ENCODE results near the gene SPINK4.

SPINK4 gene

GRCh38 chr9:33273266-33273971 lies 33.5 kb downstream of the SPINK4 start:
- no peak overlapping the region for H3K27ac ChIP-seq (ENCODE audit: low read depth, low read length)
- no peaks in the 10 kb centered on the region for H3K9me2 ChIP-seq (replicated peaks; ENCODE audit: control insufficient read depth, low read length)

GRCh38 chr9:33273972-33274328 lies 34.0 kb downstream of the SPINK4 start:
- Histone ChIP-seq H3K79me2 (ENCODE audit: control insufficient read depth, low read length) (no peaks in the 10 kb centered on the region), H3K27ac (ENCODE audit: low read depth, low read length) (no peak overlapping the region), H3K36me3 (ENCODE audit: control insufficient read depth, low read length) (peaks cover 77% of the 10 kb centered on the region), H3K4me2 (ENCODE audit: low read length) (no peak overlapping the region), H3K27me3 (ENCODE audit: control insufficient read depth, low read length) (no peaks in the 10 kb centered on the region), H3K4me3 (ENCODE audit: low read length) (no peak overlapping the region), H3K9me3 (ENCODE audit: control insufficient read depth, insufficient read depth, low read length) (no peaks in the 10 kb centered on the region), H3K9me2 (replicated peaks; ENCODE audit: control insufficient read depth, low read length) (no peaks in the 10 kb centered on the region), H4K20me1 (ENCODE audit: control insufficient read depth, insufficient read depth, low read depth, low read length) (no peaks in the 10 kb centered on the region), H3K4me1 (ENCODE audit: control insufficient read depth, low read length) (no peaks in the 10 kb centered on the region), H3F3A (ENCODE audit: control insufficient read depth, insufficient read depth) (no peaks in the 10 kb centered on the region)
- TF ChIP-seq EZH2phosphoT487 (IDR thresholded peaks at IDR 0.05; ENCODE audit: borderline replicate concordance, low read length), result no peak

More at GRCh38 chr9:33273266-33273971, 33.5 kb downstream of the SPINK4 start:
- no peak for TF ChIP-seq EZH2phosphoT487 (IDR thresholded peaks at IDR 0.05; ENCODE audit: borderline replicate concordance, low read length)
- TF ChIP-seq CTCF (IDR thresholded peaks at IDR 0.05; ENCODE audit: low read depth, low read length, poor library complexity, severe bottlenecking), result no peak
- Histone ChIP-seq H3K27me3 (ENCODE audit: control insufficient read depth, low read length) (no peaks in the 10 kb centered on the region), H3K79me2 (ENCODE audit: control insufficient read depth, low read length) (no peaks in the 10 kb centered on the region), H3K9me3 (ENCODE audit: control insufficient read depth, insufficient read depth, low read length) (no peaks in the 10 kb centered on the region), H3K4me1 (ENCODE audit: control insufficient read depth, low read length) (no peaks in the 10 kb centered on the region), H3K4me3 (ENCODE audit: low read length) (no peak overlapping the region), H4K20me1 (ENCODE audit: control insufficient read depth, insufficient read depth, low read depth, low read length) (no peaks in the 10 kb centered on the region), H3K4me2 (ENCODE audit: low read length) (no peak overlapping the region), H3K36me3 (ENCODE audit: control insufficient read depth, low read length) (peaks cover 77% of the 10 kb centered on the region), H3F3A (ENCODE audit: control insufficient read depth, insufficient read depth) (no peaks in the 10 kb centered on the region)

DNA sequence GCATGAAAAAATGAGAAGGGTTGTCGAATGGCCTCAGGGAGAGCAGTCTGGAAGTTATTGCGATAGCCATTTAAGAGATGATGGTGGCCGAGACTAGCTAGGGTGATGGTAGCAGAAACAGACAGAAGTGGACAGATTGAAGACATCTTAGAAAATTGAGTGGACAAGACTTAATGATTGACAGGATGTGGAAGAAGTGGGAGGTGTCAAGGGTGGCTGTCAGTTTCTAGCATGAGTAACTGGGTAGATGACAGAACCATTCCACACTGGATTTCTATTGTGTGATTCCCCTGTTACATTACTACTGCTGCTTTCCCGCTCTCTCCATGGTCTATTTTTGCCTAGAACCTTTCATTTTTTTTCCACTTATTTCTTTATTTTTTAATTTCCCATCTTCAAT lies 37.5 kb downstream of the SPINK4 start:
- no peaks in the 10 kb centered on the region for H4K20me1 ChIP-seq (ENCODE audit: control insufficient read depth, insufficient read depth, low read depth, low read length)
- no peaks in the 10 kb centered on the region for H3K9me2 ChIP-seq (replicated peaks; ENCODE audit: control insufficient read depth, low read length)
- H3K4me1 ChIP-seq (ENCODE audit: control insufficient read depth, low read length), result no peaks in the 10 kb centered on the region
- H3K79me2 ChIP-seq (ENCODE audit: control insufficient read depth, low read length), result no peaks in the 10 kb centered on the region
- no peak overlapping the region for H3K27ac ChIP-seq (ENCODE audit: low read depth, low read length)
- no peaks in the 10 kb centered on the region for H3K27me3 ChIP-seq (ENCODE audit: control insufficient read depth, low read length)
- H3K9me3 ChIP-seq (ENCODE audit: control insufficient read depth, insufficient read depth, low read length), result no peaks in the 10 kb centered on the region
- no peak for TF ChIP-seq CTCF (IDR thresholded peaks at IDR 0.05; ENCODE audit: low read depth, low read length, poor library complexity, severe bottlenecking)
- no peak for TF ChIP-seq EZH2phosphoT487 (IDR thresholded peaks at IDR 0.05; ENCODE audit: borderline replicate concordance, low read length)
- no peak overlapping the region for H3K4me3 ChIP-seq (ENCODE audit: low read length)
- H3F3A ChIP-seq (ENCODE audit: control insufficient read depth, insufficient read depth), result no peaks in the 10 kb centered on the region
- H3K36me3 ChIP-seq (ENCODE audit: control insufficient read depth, low read length), result peaks cover 76% of the 10 kb centered on the region
- no peak overlapping the region for H3K4me2 ChIP-seq (ENCODE audit: low read length)

DNA sequence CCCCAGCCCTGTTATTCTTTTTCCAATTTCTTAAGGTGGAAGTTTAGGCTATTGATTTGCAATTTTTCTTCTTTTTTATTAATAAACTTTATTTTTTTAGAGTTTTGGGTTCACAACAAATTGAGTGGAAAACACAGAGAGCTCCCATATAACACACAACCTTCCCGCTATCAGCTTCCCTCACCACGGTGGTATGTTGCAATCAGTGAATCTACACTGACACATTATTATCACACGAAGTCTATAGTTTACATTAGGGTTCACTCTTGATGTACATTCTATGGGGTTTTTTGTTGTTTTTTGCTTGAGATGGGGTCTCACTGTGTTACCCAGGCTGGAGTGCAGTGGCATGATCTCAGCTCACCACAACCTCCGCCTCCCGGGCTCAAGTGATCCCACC lies 45.5 kb downstream of the SPINK4 start:
- no peak for TF ChIP-seq EZH2phosphoT487 (IDR thresholded peaks at IDR 0.05; ENCODE audit: borderline replicate concordance, low read length)
- Histone ChIP-seq H3K4me1 (ENCODE audit: control insufficient read depth, low read length) (peaks cover 18% of the 10 kb centered on the region), H3K9me3 (ENCODE audit: control insufficient read depth, insufficient read depth, low read length) (no peaks in the 10 kb centered on the region), H3K36me3 (ENCODE audit: control insufficient read depth, low read length) (peaks cover 18% of the 10 kb centered on the region), H3K79me2 (ENCODE audit: control insufficient read depth, low read length) (peaks cover 5% of the 10 kb centered on the region), H3K27ac (ENCODE audit: low read depth, low read length) (no peak overlapping the region), H3K27me3 (ENCODE audit: control insufficient read depth, low read length) (no peaks in the 10 kb centered on the region), H4K20me1 (ENCODE audit: control insufficient read depth, insufficient read depth, low read depth, low read length) (no peaks in the 10 kb centered on the region), H3K9me2 (replicated peaks; ENCODE audit: control insufficient read depth, low read length) (no peaks in the 10 kb centered on the region), H3F3A (ENCODE audit: control insufficient read depth, insufficient read depth) (peaks cover 11% of the 10 kb centered on the region), H3K4me3 (ENCODE audit: low read length) (no peak overlapping the region), H3K4me2 (ENCODE audit: low read length) (no peak overlapping the region)

Data from DOHH2 (cell line).